ENCODE results near the gene PPP1R9A. TPM values are rescaled to one million over a fixed set of nuclear protein-coding genes. Genes with fewer than 3 reads are reported as not detected.

The PPP1R9A gene
- total and polyA plus RNA-seq, 2 donors = 1.4 to 2.2 TPM

DNA sequence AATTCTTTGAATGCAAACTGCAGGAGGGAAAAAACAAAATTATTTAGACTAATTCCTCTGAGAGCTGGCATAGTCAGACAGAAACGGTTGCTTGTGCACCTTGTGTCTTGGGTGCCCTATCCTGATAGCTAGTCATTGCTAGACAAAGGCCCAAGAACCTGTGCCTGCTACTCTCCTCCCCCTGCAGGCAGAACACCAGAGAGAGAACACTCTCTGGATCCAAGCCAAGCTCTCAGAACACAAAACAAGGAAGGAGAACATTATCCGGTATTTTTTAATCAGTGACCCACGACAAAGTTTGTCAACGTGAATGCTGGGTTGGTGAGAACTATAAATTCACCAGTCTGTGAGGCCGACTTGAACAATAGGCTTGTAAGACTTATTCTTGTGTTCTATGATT lies 18.8 kb upstream of the PPP1R9A start:
- H3K9me3 ChIP-seq (ENCODE audit: control insufficient read depth in 2 of 2, insufficient read depth in 1 of 2, low read length in 1 of 2) = no peaks in the 10 kb centered on the region
- H3K4me3 ChIP-seq (ENCODE audit: low read length in 2 of 2) = no peak overlapping the region
- H3K27me3 ChIP-seq (ENCODE audit: control insufficient read depth in 2 of 2, insufficient read depth in 1 of 2, low read length in 1 of 2) = no peaks in the 10 kb centered on the region
- H3K4me1 ChIP-seq (ENCODE audit: control insufficient read depth in 2 of 2, insufficient read depth in 2 of 2, low read length in 2 of 2) = no peaks in the 10 kb centered on the region
- WGBS = 32% methylated on average over 5 of the region's 5 CpGs
- H3K27ac ChIP-seq (ENCODE audit: low read depth in 1 of 2, low read length in 1 of 2) = no peak overlapping the region
- DNase-seq (ENCODE audit: low read depth in 6 of 9, low spot score in 9 of 9) = no peak
- no peaks in the 10 kb centered on the region for H3K36me3 ChIP-seq (ENCODE audit: control insufficient read depth in 2 of 2, insufficient read depth in 2 of 2, low read length in 1 of 2)

GRCh38 chr7:94888995-94889523 lies 18.3 kb upstream of the PPP1R9A start:
- no peaks in the 10 kb centered on the region for H3K4me1 ChIP-seq (ENCODE audit: control insufficient read depth in 2 of 2, insufficient read depth in 2 of 2, low read length in 2 of 2)
- H3K27me3 ChIP-seq (ENCODE audit: control insufficient read depth in 2 of 2, insufficient read depth in 1 of 2, low read length in 1 of 2) = no peaks in the 10 kb centered on the region
- H3K27ac ChIP-seq (ENCODE audit: low read depth in 1 of 2, low read length in 1 of 2) = no peak overlapping the region
- no peaks in the 10 kb centered on the region for H3K9me3 ChIP-seq (ENCODE audit: control insufficient read depth in 2 of 2, insufficient read depth in 1 of 2, low read length in 1 of 2)
- 80% methylated on average over 2 of the region's 2 CpGs for WGBS
- no peak overlapping the region for H3K4me3 ChIP-seq (ENCODE audit: low read length in 2 of 2)
- H3K36me3 ChIP-seq (ENCODE audit: control insufficient read depth in 2 of 2, insufficient read depth in 2 of 2, low read length in 1 of 2) = no peaks in the 10 kb centered on the region
- DNase-seq (ENCODE audit: low read depth in 6 of 9, low spot score in 9 of 9) = no peak

GRCh38 chr7:94890216-94890615 lies 17.2 kb upstream of the PPP1R9A start:
- WGBS = 90% methylated on average over 2 of the region's 2 CpGs
- H3K4me3 ChIP-seq (ENCODE audit: low read length in 2 of 2) = no peak overlapping the region
- H3K27ac ChIP-seq (ENCODE audit: low read depth in 1 of 2, low read length in 1 of 2) = no peak overlapping the region
- H3K4me1 ChIP-seq (ENCODE audit: control insufficient read depth in 2 of 2, insufficient read depth in 2 of 2, low read length in 2 of 2) = no peaks in the 10 kb centered on the region
- no peaks in the 10 kb centered on the region for H3K9me3 ChIP-seq (ENCODE audit: control insufficient read depth in 2 of 2, insufficient read depth in 1 of 2, low read length in 1 of 2)
- DNase-seq (ENCODE audit: low read depth in 6 of 9, low spot score in 9 of 9) = no peak
- H3K36me3 ChIP-seq (ENCODE audit: control insufficient read depth in 2 of 2, insufficient read depth in 2 of 2, low read length in 1 of 2) = no peaks in the 10 kb centered on the region
- H3K27me3 ChIP-seq (ENCODE audit: control insufficient read depth in 2 of 2, insufficient read depth in 1 of 2, low read length in 1 of 2) = no peaks in the 10 kb centered on the region

DNA sequence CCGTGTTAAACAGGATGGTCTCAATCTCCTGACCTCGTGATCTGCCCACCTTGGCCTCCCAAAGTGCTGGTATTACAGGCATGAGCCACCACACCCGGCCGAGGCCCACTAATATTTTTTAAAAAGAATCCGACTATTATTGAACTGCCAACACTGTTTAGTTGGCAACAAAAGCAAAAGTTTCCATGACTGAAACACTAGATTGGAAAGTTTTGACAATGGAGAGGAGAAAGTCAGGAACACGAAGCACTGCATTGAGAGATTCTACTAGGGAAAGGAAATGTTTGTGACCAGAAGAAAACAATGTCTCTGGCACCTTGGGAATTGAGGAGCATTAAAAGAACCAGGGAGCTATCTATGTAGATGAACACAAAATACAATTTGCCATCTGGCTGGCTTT lies 13.7 kb upstream of the PPP1R9A start:
- H3K4me1 ChIP-seq (ENCODE audit: control insufficient read depth in 2 of 2, insufficient read depth in 2 of 2, low read length in 2 of 2) = no peaks in the 10 kb centered on the region
- H3K4me3 ChIP-seq (ENCODE audit: low read length in 2 of 2) = no peak overlapping the region
- H3K36me3 ChIP-seq (ENCODE audit: control insufficient read depth in 2 of 2, insufficient read depth in 2 of 2, low read length in 1 of 2) = no peaks in the 10 kb centered on the region
- H3K9me3 ChIP-seq (ENCODE audit: control insufficient read depth in 2 of 2, insufficient read depth in 1 of 2, low read length in 1 of 2) = no peaks in the 10 kb centered on the region
- H3K27me3 ChIP-seq (ENCODE audit: control insufficient read depth in 2 of 2, insufficient read depth in 1 of 2, low read length in 1 of 2) = no peaks in the 10 kb centered on the region
- H3K27ac ChIP-seq (ENCODE audit: low read depth in 1 of 2, low read length in 1 of 2) = no peak overlapping the region
- no peak for DNase-seq (ENCODE audit: low read depth in 6 of 9, low spot score in 9 of 9)
- 95% methylated on average over 6 of the region's 6 CpGs for WGBS

- H3K9me3 ChIP-seq (ENCODE audit: control insufficient read depth in 2 of 2, insufficient read depth in 1 of 2, low read length in 1 of 2) = no peaks in the 10 kb centered on the region
- WGBS = 97% methylated on average over 1 of the region's 1 CpG
- DNase-seq (ENCODE audit: low read depth in 6 of 9, low spot score in 9 of 9) = no peak
- H3K4me3 ChIP-seq (ENCODE audit: low read length in 2 of 2) = no peak overlapping the region
- H3K27ac ChIP-seq (ENCODE audit: low read depth in 1 of 2, low read length in 1 of 2) = no peak overlapping the region
- no peaks in the 10 kb centered on the region for H3K4me1 ChIP-seq (ENCODE audit: control insufficient read depth in 2 of 2, insufficient read depth in 2 of 2, low read length in 2 of 2)
- no peaks in the 10 kb centered on the region for H3K27me3 ChIP-seq (ENCODE audit: control insufficient read depth in 2 of 2, insufficient read depth in 1 of 2, low read length in 1 of 2)
- H3K36me3 ChIP-seq (ENCODE audit: control insufficient read depth in 2 of 2, insufficient read depth in 2 of 2, low read length in 1 of 2) = no peaks in the 10 kb centered on the region
Observed at GRCh38 chr7:94897541-94897940, 9.9 kb upstream of the PPP1R9A start.

GRCh38 chr7:94898340-94898739 lies 9.1 kb upstream of the PPP1R9A start:
- no peak overlapping the region for H3K4me3 ChIP-seq (ENCODE audit: low read length in 2 of 2)
- H3K9me3 ChIP-seq (ENCODE audit: control insufficient read depth in 2 of 2, insufficient read depth in 1 of 2, low read length in 1 of 2) = no peaks in the 10 kb centered on the region
- DNase-seq (ENCODE audit: low read depth in 6 of 9, low spot score in 9 of 9) = no peak
- H3K27ac ChIP-seq (ENCODE audit: low read depth in 1 of 2, low read length in 1 of 2) = no peak overlapping the region
- no peaks in the 10 kb centered on the region for H3K4me1 ChIP-seq (ENCODE audit: control insufficient read depth in 2 of 2, insufficient read depth in 2 of 2, low read length in 2 of 2)
- H3K36me3 ChIP-seq (ENCODE audit: control insufficient read depth in 2 of 2, insufficient read depth in 2 of 2, low read length in 1 of 2) = no peaks in the 10 kb centered on the region
- no peaks in the 10 kb centered on the region for H3K27me3 ChIP-seq (ENCODE audit: control insufficient read depth in 2 of 2, insufficient read depth in 1 of 2, low read length in 1 of 2)

- WGBS = 96% methylated on average over 3 of the region's 3 CpGs
- DNase-seq (ENCODE audit: low read depth in 6 of 9, low spot score in 9 of 9) = no peak
Observed at GRCh38 chr7:94901981-94902380, 5.4 kb upstream of the PPP1R9A start.

DNA sequence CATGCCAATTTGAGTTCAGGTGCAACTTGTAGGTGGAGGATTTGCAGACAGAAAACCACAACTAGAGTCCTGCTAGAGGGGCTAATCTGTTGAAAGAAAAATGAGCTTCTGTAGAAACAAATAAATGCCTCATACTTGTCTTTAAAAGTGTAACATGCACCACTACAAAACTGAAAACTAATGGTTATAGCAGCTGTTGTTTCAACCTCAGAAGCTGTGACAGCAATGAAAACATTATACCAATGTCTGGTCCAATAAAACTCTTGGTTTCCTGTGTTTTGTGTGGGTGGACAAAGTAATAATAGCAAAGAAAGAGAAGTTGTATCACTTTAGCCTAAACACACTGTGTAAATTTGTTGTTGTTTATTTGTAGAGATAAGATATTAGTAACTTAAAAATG lies 3.4 kb upstream of the PPP1R9A start:
- peaks cover 20 to 23% of the 10 kb centered on the region in 2 donors for H3K27me3 ChIP-seq (ENCODE audit: control insufficient read depth in 2 of 2, insufficient read depth in 1 of 2, low read length in 1 of 2)
- H3K27ac ChIP-seq (ENCODE audit: low read depth in 1 of 2, low read length in 1 of 2) = no peak overlapping the region
- no peaks in the 10 kb centered on the region for H3K36me3 ChIP-seq (ENCODE audit: control insufficient read depth in 2 of 2, insufficient read depth in 2 of 2, low read length in 1 of 2)
- no peak overlapping the region for H3K4me3 ChIP-seq (ENCODE audit: low read length in 2 of 2)
- DNase-seq (ENCODE audit: low read depth in 6 of 9, low spot score in 9 of 9) = no peak
- H3K4me1 ChIP-seq (ENCODE audit: control insufficient read depth in 2 of 2, insufficient read depth in 2 of 2, low read length in 2 of 2) = peaks cover 0 to 4% of the 10 kb centered on the region in 2 donors
- H3K9me3 ChIP-seq (ENCODE audit: control insufficient read depth in 2 of 2, insufficient read depth in 1 of 2, low read length in 1 of 2) = no peaks in the 10 kb centered on the region

More at GRCh38 chr7:94901981-94902380, 5.4 kb upstream of the PPP1R9A start:
- no peaks in the 10 kb centered on the region for H3K4me1 ChIP-seq (ENCODE audit: control insufficient read depth in 2 of 2, insufficient read depth in 2 of 2, low read length in 2 of 2)
- no peak overlapping the region for H3K4me3 ChIP-seq (ENCODE audit: low read length in 2 of 2)
- no peaks in the 10 kb centered on the region for H3K9me3 ChIP-seq (ENCODE audit: control insufficient read depth in 2 of 2, insufficient read depth in 1 of 2, low read length in 1 of 2)
- H3K36me3 ChIP-seq (ENCODE audit: control insufficient read depth in 2 of 2, insufficient read depth in 2 of 2, low read length in 1 of 2) = no peaks in the 10 kb centered on the region
- peaks cover under 1 to 5% of the 10 kb centered on the region in 2 donors for H3K27me3 ChIP-seq (ENCODE audit: control insufficient read depth in 2 of 2, insufficient read depth in 1 of 2, low read length in 1 of 2)
- no peak overlapping the region for H3K27ac ChIP-seq (ENCODE audit: low read depth in 1 of 2, low read length in 1 of 2)

GRCh38 chr7:94904982-94905381 lies 2.4 kb upstream of the PPP1R9A start:
- Histone ChIP-seq H3K4me1 (ENCODE audit: control insufficient read depth in 2 of 2, insufficient read depth in 2 of 2, low read length in 2 of 2) (peaks cover 0 to 4% of the 10 kb centered on the region in 2 donors), H3K9me3 (ENCODE audit: control insufficient read depth in 2 of 2, insufficient read depth in 1 of 2, low read length in 1 of 2) (no peaks in the 10 kb centered on the region), H3K4me3 (ENCODE audit: low read length in 2 of 2) (no peak overlapping the region), H3K27ac (ENCODE audit: low read depth in 1 of 2, low read length in 1 of 2) (no peak overlapping the region), H3K36me3 (ENCODE audit: control insufficient read depth in 2 of 2, insufficient read depth in 2 of 2, low read length in 1 of 2) (no peaks in the 10 kb centered on the region), H3K27me3 (ENCODE audit: control insufficient read depth in 2 of 2, insufficient read depth in 1 of 2, low read length in 1 of 2) (peaks cover 25 to 29% of the 10 kb centered on the region in 2 donors)
- 92% methylated on average over 1 of the region's 1 CpG for WGBS
- DNase-seq (ENCODE audit: low read depth in 6 of 9, low spot score in 9 of 9) = no peak

Data from thymus (tissue), 11 donors.